Measurements from ENCODE around the gene CASZ1. TPM values are rescaled to one million over a fixed set of nuclear protein-coding genes. Genes with fewer than 3 reads are reported as not detected.

CASZ1 gene
- total RNA-seq, 2 experiments from 2014 or later: 11.0 to 11.5 TPM

DNA sequence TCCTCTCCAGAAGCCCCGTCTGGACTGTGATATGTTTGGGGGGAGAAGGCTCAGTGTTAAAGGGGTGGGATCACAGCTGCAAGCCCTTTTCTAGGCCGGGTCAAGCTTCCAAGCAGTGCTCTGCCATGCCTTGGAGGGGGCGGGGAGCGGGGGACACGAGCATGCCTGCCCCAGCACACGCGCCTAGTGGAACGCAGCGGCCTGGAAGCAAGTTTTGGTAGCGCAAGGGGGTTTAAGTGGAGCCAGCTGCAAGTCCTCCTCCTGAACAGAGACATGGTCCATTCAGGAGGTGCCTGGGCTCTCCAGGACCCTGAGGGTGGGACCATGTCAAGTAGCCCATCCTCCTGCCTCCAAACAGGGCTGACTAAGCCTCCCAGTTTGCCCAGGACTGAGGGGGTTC lies 112.2 kb downstream of the CASZ1 start:
- Mint-ChIP-seq H3K4me3 (no peak overlapping the region), H3K4me1 (peaks cover 2% of the 10 kb centered on the region), H3K27me3 (no peaks in the 10 kb centered on the region), H3K9me3 (no peaks in the 10 kb centered on the region), H3K36me3 (no peaks in the 10 kb centered on the region), H3K27ac (no peak overlapping the region)
- POLR2A ChIA-PET: no interaction called here
- DNase-seq: no peak
- no peak for ATAC-seq (ENCODE audit: low read depth)

DNA sequence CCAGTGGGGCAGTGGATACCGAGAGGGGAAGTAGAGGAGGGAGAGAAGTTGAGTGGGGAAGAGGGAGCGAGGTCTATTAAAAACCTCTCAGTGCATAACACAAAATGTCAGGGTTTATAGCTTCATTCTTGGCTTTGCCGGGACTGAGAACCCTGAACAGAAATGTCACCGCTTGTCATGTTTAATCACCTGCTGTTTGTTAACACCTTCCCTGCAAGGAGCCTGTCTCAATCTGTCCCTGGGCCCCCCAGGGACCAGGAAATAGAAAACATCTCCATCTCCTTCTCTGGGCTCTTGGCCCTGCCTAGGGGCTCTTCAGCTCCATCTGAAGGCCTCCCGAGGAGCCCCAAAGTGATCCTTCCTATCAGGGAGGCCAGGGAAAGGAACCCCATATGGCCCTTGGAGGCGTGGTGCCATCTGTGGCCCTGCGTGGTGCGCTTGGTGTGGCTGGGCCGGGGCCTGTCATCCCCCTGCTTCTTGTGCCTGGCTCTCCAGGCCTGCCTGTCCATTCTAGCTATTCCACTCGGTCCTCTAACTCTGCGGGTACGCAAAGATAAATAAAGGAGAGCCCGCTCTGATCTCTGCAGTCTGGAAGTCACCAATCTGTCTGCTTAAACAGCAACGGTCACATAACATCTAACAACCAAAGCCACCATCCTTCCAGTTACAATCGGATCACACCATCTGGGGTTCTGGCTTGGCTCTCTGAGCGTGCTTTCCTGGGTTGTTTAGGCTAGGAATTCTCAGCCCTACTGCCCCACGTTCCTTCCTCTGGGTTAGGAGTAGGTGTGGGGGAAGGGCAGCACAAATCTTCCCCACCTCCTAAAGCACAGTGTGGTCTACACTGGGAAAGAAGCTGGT lies 113.8 kb downstream of the CASZ1 start:
- ATAC-seq (ENCODE audit: low read depth): no peak
- POLR2A ChIA-PET: no interaction called here
- Mint-ChIP-seq H3K4me3 (no peak overlapping the region), H3K36me3 (no peaks in the 10 kb centered on the region), H3K27ac (no peak overlapping the region), H3K4me1 (peaks cover 2% of the 10 kb centered on the region), H3K27me3 (no peaks in the 10 kb centered on the region), H3K9me3 (no peaks in the 10 kb centered on the region)
- DNase-seq: no peak

DNA sequence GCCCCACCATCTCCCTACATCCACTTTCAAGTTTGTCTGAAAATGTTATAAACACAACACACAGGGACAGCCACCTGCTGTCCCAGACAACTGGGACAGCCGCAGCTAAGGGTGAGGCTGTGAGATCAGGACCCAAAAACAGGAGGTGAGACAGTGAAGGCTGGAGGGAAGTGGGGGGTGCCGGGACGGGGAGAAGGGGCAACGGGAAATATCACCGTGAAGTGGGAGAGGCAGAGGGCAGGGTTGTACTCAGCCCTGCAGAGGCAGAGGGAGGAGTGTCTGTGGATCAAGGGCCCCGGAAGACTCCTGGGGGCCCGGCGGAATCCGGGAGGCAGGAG lies 114.4 kb downstream of the CASZ1 start:
- no peaks in the 10 kb centered on the region for H3K27me3 Mint-ChIP-seq
- no peaks in the 10 kb centered on the region for H3K9me3 Mint-ChIP-seq
- peaks cover 2% of the 10 kb centered on the region for H3K4me1 Mint-ChIP-seq
- no peaks in the 10 kb centered on the region for H3K36me3 Mint-ChIP-seq
- DNase-seq (no peak), ATAC-seq (ENCODE audit: low read depth) (no peak)
- POLR2A ChIA-PET: no interaction called here
- H3K4me3 Mint-ChIP-seq: no peak overlapping the region
- H3K27ac Mint-ChIP-seq: no peak overlapping the region

DNA sequence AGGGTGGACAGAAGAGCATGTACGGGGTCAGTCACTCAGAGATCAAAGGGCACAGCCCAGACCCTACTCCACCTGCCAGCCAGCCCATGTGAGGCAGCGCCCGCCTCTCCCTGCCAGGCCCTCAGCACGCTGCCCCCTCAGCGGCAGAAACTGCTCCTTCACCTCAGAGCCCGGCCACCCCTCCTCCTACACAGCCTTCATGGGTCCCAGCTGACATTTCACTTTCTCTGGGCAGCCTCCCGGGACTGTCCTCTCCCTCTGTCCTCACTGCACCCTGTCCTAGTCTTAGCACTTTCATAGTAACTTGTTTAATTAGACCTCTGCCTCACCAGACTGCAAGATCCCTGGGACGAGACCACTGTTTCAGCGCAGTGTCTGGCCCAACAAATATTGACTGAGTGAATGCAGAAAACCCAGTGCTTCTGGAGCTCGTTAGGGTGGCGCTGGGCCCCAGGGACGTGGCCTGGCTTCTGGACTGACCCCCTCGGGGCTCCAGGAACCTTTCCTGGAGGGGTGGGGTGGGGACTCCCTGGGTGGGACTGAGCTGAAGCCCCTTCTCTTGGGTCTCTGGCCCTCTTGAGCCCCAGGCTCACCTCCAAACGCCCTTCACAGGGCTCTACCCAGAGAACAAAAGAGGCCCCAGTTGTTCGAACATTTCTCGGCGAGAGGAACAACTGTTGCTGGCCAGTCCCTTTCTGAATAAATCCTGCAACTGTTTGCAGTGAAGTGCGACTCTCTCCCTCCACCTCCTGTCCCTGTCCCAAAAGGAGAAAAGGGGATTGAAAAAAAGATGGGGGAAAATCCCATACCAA lies 114.9 kb downstream of the CASZ1 start:
- POLR2A ChIA-PET: no interaction called here
- H3K27me3 Mint-ChIP-seq: no peaks in the 10 kb centered on the region
- DNase-seq (no peak), ATAC-seq (ENCODE audit: low read depth) (no peak)
- H3K27ac Mint-ChIP-seq: no peak overlapping the region
- H3K4me1 Mint-ChIP-seq: peaks cover 2% of the 10 kb centered on the region
- no peaks in the 10 kb centered on the region for H3K36me3 Mint-ChIP-seq
- H3K9me3 Mint-ChIP-seq: no peaks in the 10 kb centered on the region
- no peak overlapping the region for H3K4me3 Mint-ChIP-seq

DNA sequence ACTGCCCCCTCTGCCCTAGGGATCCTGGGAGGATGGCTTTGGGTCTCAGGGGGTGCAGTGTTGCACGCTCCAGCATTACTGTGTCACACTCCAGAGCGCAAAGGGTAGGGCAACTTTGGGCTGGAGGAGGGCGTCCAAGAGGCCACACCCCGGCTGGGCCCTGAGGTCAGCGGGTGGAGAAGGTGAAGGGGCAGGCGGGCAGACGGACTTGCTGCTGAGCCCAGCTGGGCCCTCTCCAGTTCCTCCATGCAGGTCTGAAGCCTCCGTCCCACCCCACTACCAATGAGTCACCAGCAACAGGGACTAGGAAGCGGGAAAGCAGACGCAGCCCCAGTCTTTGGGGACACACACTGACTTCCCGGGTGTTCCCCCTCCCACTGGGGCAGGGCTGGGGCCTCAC lies 116.0 kb downstream of the CASZ1 start:
- no peak overlapping the region for H3K4me3 Mint-ChIP-seq
- no peaks in the 10 kb centered on the region for H3K36me3 Mint-ChIP-seq
- POLR2A ChIA-PET: no interaction called here
- DNase-seq (no peak), ATAC-seq (ENCODE audit: low read depth) (no peak)
- H3K27ac Mint-ChIP-seq: no peak overlapping the region
- H3K9me3 Mint-ChIP-seq: no peaks in the 10 kb centered on the region
- H3K4me1 Mint-ChIP-seq: peaks cover 2% of the 10 kb centered on the region
- H3K27me3 Mint-ChIP-seq: no peaks in the 10 kb centered on the region

DNA sequence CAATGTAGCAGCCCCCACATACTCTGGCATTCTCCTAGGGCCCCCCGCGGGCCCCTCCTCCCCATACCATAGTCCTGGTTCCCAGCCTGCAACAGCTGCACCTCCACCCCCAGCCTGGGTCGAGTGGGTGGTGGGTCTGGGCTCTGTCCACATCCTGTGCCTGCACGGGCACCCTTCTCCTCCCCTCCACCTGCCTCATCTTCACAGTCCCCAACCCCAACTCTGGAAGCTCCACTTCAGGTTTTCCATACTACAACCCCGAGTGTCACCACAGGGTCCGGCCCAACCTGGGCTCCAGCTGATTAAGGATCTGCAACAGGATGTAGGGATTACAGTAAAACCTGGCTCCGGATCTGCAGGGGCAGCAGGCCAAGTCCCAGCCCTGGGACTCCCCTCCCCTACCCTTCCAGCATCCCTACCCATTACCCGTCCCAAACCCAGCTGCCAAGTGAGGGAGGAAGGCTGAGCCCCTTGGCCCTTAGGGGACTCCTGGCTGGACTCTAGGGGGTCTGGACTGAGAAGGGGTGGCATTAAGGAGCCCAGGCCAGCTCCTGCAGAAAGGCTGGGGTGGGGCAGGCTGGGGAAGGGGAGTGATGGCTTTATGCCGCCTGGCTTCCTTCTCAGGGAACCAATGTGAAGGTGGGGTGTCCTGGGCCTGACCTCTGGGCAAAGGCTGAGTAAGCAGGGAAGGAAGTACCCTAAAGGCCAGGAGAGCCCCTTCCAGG lies 116.8 kb downstream of the CASZ1 start:
- H3K27ac Mint-ChIP-seq: no peak overlapping the region

DNA sequence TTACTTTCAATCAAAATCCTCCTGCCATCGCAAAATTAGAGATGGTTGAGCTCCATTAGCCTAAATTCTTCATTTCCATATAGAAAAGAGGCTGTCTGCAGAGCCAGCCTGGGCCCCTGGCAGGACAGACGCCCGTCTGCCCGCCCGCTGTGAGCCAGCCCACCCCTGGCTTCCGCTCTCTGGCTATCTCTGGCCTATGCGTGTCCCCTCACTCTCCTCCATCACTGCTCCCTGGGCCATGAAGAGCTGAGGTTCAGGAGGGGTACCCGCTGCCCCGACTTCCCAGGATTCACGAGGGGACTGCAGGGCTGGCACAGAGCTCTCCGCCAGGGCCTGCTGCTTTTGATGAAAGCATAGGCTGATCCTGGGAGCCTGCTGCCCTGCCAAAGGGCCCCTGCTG lies 117.6 kb downstream of the CASZ1 start:
- no peaks in the 10 kb centered on the region for H3K36me3 Mint-ChIP-seq
- H3K4me3 Mint-ChIP-seq: no peak overlapping the region
- no peak overlapping the region for H3K27ac Mint-ChIP-seq
- peaks cover 2% of the 10 kb centered on the region for H3K4me1 Mint-ChIP-seq
- H3K27me3 Mint-ChIP-seq: no peaks in the 10 kb centered on the region
- no peak for ATAC-seq (ENCODE audit: low read depth)
- H3K9me3 Mint-ChIP-seq: no peaks in the 10 kb centered on the region
- POLR2A ChIA-PET: no interaction called here
- no peak for DNase-seq

More for the DNA sequence above, 116.8 kb downstream of the CASZ1 start:
- DNase-seq: no peak
- Mint-ChIP-seq H3K9me3 (no peaks in the 10 kb centered on the region), H3K36me3 (no peaks in the 10 kb centered on the region), H3K27me3 (no peaks in the 10 kb centered on the region), H3K4me3 (no peak overlapping the region), H3K4me1 (peaks cover 2% of the 10 kb centered on the region)
- ATAC-seq (ENCODE audit: low read depth): peak; percentile 25
- POLR2A ChIA-PET: no interaction called here

DNA sequence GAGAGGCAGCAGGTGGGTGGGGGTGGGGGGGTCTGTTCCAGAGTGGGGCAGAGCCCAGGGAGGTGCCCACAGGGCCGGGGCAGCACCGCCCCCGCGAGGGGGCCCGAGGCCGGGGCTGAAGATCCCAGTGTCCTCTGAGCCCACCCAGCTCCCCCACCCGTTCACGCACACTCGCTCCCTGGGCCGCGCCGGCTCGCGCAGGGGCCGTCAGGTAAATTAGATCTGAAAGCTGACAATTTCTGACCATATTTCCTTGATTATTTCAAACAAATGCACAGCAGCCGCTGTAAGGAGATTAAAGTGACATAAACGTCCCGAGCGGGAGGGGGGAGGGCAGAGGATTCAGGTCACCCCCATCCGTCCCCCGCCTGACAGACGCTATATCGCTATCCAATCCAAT lies 118.0 kb downstream of the CASZ1 start:
- no peak for ATAC-seq (ENCODE audit: low read depth)
- Mint-ChIP-seq H3K36me3 (no peaks in the 10 kb centered on the region), H3K9me3 (no peaks in the 10 kb centered on the region), H3K4me3 (no peak overlapping the region), H3K4me1 (peaks cover 2% of the 10 kb centered on the region), H3K27ac (no peak overlapping the region), H3K27me3 (no peaks in the 10 kb centered on the region)
- no peak for DNase-seq
- POLR2A ChIA-PET: no interaction called here

DNA sequence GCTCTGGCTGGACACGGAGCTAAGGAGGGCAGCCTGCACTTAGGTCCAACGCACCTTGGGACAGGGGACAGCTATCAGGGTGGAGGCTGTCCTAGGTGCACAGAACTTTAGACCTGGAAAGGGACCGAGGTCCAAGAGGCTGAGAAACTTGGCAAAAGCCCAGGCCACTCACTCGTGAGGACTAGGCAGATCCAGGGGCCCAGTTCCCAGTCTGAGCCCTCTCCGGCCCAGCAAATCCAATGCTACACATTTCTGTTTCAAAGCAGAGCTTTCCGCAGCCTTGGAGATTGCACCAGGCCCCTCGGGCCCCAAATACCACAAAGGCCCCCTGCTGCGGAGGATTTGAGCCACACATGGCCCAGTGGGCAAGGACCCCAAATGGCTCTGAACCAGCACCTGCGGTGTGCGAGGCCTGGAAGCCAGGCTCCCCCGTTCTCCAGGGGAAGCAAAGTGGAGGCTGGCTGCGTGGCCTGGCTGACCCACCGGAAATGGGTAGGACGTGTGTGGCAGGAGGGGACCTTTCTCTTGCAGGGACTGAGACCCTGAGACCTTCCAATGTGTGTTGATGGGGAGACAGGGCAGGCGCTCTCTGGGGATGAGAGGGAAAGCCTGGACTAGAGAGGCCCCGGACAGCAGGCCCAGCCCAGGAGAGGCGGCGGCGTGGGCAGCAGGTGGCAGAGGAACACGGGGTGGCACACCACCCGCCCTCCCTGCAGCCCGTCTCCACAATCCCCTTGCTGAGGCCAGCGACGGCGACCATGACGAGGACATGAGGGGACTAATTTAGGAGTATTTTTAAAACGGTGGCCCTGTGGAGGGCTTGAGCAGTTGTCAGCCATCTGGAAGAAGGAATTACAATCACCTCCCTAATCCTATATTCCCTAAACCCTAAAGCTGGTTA lies 118.7 kb downstream of the CASZ1 start:
- Mint-ChIP-seq H3K27me3 (no peaks in the 10 kb centered on the region), H3K4me1 (peaks cover 2% of the 10 kb centered on the region), H3K36me3 (no peaks in the 10 kb centered on the region), H3K4me3 (no peak overlapping the region), H3K9me3 (no peaks in the 10 kb centered on the region), H3K27ac (no peak overlapping the region)
- POLR2A ChIA-PET: no interaction called here
- DNase-seq (no peak), ATAC-seq (ENCODE audit: low read depth) (no peak)

DNA sequence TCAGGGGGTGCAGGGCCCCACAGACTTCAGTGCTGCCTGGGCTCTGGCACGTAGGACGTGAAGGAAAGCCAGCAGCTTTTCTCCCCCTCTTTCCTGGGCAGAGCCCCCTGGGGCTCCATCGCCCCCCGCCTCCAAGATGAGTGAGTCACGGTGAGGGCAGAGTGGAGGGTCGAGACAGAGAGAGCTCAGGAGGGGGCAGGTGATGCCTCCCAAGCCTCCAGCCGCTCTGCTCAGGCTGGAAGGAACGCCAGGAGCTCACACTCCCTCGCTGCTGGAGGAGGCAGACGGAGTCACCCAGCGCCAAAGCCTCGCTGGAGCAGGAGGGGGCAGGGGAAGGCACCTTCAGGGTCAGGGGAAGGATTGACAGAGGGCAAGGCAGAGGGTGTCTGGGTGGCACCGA lies 119.5 kb downstream of the CASZ1 start:
- POLR2A ChIA-PET: no interaction called here
- Mint-ChIP-seq H3K9me3 (no peaks in the 10 kb centered on the region), H3K27me3 (no peaks in the 10 kb centered on the region), H3K4me3 (no peak overlapping the region), H3K27ac (no peak overlapping the region), H3K4me1 (peaks cover 2% of the 10 kb centered on the region), H3K36me3 (no peaks in the 10 kb centered on the region)
- DNase-seq (no peak), ATAC-seq (ENCODE audit: low read depth) (no peak)

DNA sequence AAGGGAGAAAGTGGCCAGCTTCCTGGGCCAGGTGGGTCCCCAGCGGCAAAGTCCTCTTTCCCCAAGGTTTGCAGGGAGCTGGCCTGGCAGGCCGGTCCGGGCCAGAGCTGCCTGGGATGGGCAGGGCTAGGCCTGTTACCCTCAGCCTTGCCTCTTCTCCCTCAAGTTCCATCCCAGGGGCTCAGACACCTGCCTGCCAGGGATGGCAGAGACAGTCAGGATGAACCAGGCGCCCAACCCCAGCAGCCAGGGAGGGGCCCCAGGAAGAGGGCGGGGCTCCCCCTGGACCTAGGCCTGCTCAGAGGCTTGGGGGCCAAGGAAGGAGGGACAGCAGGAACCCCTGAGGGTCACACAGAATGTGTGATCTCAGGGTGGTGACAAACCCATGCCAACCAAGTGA lies 120.6 kb downstream of the CASZ1 start:
- no peaks in the 10 kb centered on the region for H3K27me3 Mint-ChIP-seq
- no peak overlapping the region for H3K27ac Mint-ChIP-seq
- DNase-seq: no peak
- no peaks in the 10 kb centered on the region for H3K36me3 Mint-ChIP-seq
- H3K4me1 Mint-ChIP-seq: peaks cover 2% of the 10 kb centered on the region
- POLR2A ChIA-PET: no interaction called here
- no peak overlapping the region for H3K4me3 Mint-ChIP-seq
- H3K9me3 Mint-ChIP-seq: no peaks in the 10 kb centered on the region
- ATAC-seq (ENCODE audit: low read depth): no peak

DNA sequence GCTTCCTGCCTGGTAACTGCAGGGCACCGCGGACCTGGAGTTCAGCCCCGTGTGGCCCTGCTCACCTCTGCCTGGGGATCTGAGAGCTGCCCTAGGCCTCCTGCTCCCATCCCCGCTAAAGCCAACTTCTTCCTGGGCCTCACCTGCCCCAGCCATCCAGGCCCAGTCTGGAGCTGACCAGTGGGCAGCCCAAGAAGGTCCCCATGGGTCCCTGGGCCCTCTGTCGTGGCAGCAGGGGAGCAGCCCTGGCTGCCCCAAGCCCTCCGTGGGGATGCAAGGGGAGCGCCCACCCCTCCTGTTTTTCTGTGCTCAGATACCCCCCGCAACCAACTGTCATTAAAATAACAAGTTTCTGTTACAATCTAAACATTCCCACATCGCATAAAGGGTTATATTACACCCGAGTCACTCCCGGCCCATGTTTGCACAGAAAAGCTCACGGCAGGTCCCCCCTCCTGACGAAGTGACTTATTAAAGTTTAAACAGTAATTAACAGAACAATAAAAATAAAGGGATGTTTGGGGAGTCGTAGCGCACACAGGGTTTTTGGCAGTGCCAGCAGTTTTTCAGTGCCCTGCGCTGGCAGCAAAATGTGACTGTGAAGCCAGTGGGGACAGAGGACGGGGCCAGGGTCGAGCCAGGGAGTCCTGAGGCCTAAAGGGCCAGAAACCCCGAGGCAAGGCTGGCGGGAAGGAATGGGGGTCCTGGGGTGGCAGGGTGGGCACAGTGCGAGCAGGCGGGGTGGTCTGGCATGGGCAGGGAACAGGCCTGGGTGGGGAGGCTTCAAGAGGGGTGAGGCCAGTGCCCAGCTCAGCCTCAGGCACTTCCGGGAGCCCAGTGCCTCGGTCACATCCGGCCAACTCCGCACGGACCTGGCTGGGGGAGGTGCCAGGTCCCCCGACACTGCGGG lies 121.5 kb downstream of the CASZ1 start:
- Mint-ChIP-seq H3K4me3 (no peak overlapping the region), H3K27ac (no peak overlapping the region), H3K9me3 (no peaks in the 10 kb centered on the region), H3K36me3 (no peaks in the 10 kb centered on the region), H3K4me1 (peaks cover 2% of the 10 kb centered on the region), H3K27me3 (no peaks in the 10 kb centered on the region)
- ATAC-seq (ENCODE audit: low read depth): no peak
- POLR2A ChIA-PET: no interaction called here
- no peak for DNase-seq
